K562 (cell line): ENCODE data around the gene ACTR8. TPM values are rescaled to one million over a fixed set of nuclear protein-coding genes. Genes with fewer than 3 reads are reported as not detected.

Source experiments
- ATAC-seq: fragments of 200-7000 bp; cut with Tn5 transposase; 3 replicates; pipeline ENCODE4 v1.9.1; 2020; ENCODE audit warnings: moderate library complexity
- BruUV-seq: library from RNA; stranded (reverse); fragments of 400-500 nt; replicated peaks from 2 replicates; lab custom pipeline; 2021; lab: Mats Ljungman, UMichigan
- CTCF ChIA-PET: fragments of 300-600 bp; formaldehyde crosslinking; extraction: SDS; loops from one replicate; lab custom pipeline; 2021; ENCODE audit warnings: low intra/inter-chr PET ratio; lab: Yijun Ruan, JAX
- POLR2A ChIA-PET: fragments of 300-600, 350-650 bp; sonication (Branson Sonifier 250); formaldehyde crosslinking; extraction: SDS; loops from one replicate; lab custom pipeline; 2021; ENCODE audit warnings: antibody characterized with exemption, inconsistent platforms; lab: Yijun Ruan, JAX
- DNase-seq, 4 experiments: peaks; one replicate each; pipeline versions ENCODE4 v3.0.0 to v3.0.0-alpha.2; 2011 to 2018; ENCODE audit warnings: low spot score in 3 of 4, mixed read lengths in 3 of 4; ENCODE audit errors: extremely low read depth in 1 of 4
- FAIRE-seq: peaks from 2 replicates; lab custom pipeline; 2011; peaks lifted over from hg19 to GRCh38; lab: Jason Lieb, UNC
- H2AFZ ChIP-seq: 2 replicates; pipeline ENCODE4 v1.6.0; 2011; ENCODE audit warnings: low read depth, low read length, control low read depth, inconsistent platforms
- H3K27ac ChIP-seq: fragments of 200-600 bp; 3 replicates; pipeline ENCODE4 v1.8.0; 2011; ENCODE audit warnings: low read depth, mild to moderate bottlenecking, control low read depth, inconsistent platforms, low read length, moderate library complexity, mixed read lengths; ENCODE audit errors: extremely low read depth
- H3K27me3 ChIP-seq, 2 experiments: fragments of 300-600 bp in 1 of 2; 2 replicates in 1 of 2; 3 replicates in 1 of 2; pipeline versions ENCODE4 v1.6.0 to v1.8.0; 2011; ENCODE audit warnings: inconsistent platforms in 2 of 2, low read length in 2 of 2, mild to moderate bottlenecking in 1 of 2, mixed read lengths in 1 of 2, moderate library complexity in 1 of 2; ENCODE audit not compliant: control insufficient read depth in 2 of 2, insufficient read depth in 2 of 2
- H3K36me3 ChIP-seq: fragments of 300-600 bp; 3 replicates; pipeline ENCODE4 v1.8.0; 2011; ENCODE audit warnings: mild to moderate bottlenecking, low read length, inconsistent platforms; ENCODE audit not compliant: control insufficient read depth, insufficient read depth
- H3K4me1 ChIP-seq, 2 experiments: fragments of 200-600 bp in 1 of 2; replicated peaks in 1 of 2; 2 replicates in 1 of 2; 3 replicates in 1 of 2; pipeline versions ENCODE4 v1.5.1 to v1.8.0; 2011; ENCODE audit warnings: inconsistent platforms in 2 of 2, low read length in 2 of 2, mild to moderate bottlenecking in 1 of 2, mixed read lengths in 1 of 2, moderate library complexity in 1 of 2; ENCODE audit not compliant: control insufficient read depth in 2 of 2, insufficient read depth in 2 of 2
- H3K4me2 ChIP-seq: 2 replicates; pipeline ENCODE4 v1.6.1; 2011; ENCODE audit warnings: low read length, control low read depth, inconsistent platforms, mixed read lengths; ENCODE audit not compliant: insufficient read depth
- H3K4me3 ChIP-seq: fragments of 200-600 bp; sonication (generic), shearing (Covaris generic); 2 replicates; pipeline ENCODE4 v1.5.1; 2016; ENCODE audit warnings: control low read depth, inconsistent platforms
- H3K79me2 ChIP-seq: fragments of 200-600 bp; 3 replicates; pipeline ENCODE4 v1.8.0; 2011; ENCODE audit warnings: low read length, inconsistent platforms; ENCODE audit not compliant: control insufficient read depth, insufficient read depth
- H3K9ac ChIP-seq, 2 experiments: 2 replicates each; pipeline versions ENCODE4 v1.6.0 to v1.6.1; 2011; ENCODE audit warnings: low read depth in 2 of 2, low read length in 2 of 2, control low read depth in 1 of 2, inconsistent platforms in 1 of 2, mild to moderate bottlenecking in 1 of 2, mixed read lengths in 1 of 2; ENCODE audit not compliant: insufficient read depth in 1 of 2
- H3K9me1 ChIP-seq: one replicate; pipeline ENCODE4 v1.6.0; 2011; ENCODE audit warnings: inconsistent platforms, mild to moderate bottlenecking, low read length, moderate library complexity; ENCODE audit not compliant: control insufficient read depth, insufficient read depth
- H3K9me3 ChIP-seq: replicated peaks from 2 replicates; pipeline ENCODE4 v1.5.1; 2011; ENCODE audit warnings: low read depth, low read length, inconsistent platforms; ENCODE audit not compliant: control insufficient read depth, insufficient read depth
- H4K20me1 ChIP-seq: replicated peaks from 2 replicates; pipeline ENCODE4 v1.6.1; 2011; ENCODE audit warnings: low read length, inconsistent platforms, mixed read lengths; ENCODE audit not compliant: control insufficient read depth, insufficient read depth
- ELK3 ChIP-seq: fragments of 450-650 bp; formaldehyde crosslinking; IDR thresholded peaks from 2 replicates; pipeline ENCODE4 v1.4.0; 2020; ENCODE audit warnings: mild to moderate bottlenecking
- MAX ChIP-seq: sonication (generic); formaldehyde crosslinking; IDR thresholded peaks from 2 replicates; pipeline ENCODE4 v1.9.0; 2022; ENCODE audit warnings: mild to moderate bottlenecking, missing genetic modification reagents
- NELFE ChIP-seq: IDR thresholded peaks from 2 replicates; pipeline ENCODE4 v1.6.1; 2011; ENCODE audit warnings: mild to moderate bottlenecking; ENCODE audit not compliant: insufficient read depth, insufficient read length
- POLR2G ChIP-seq: fragments of 200-400 bp; formaldehyde crosslinking; IDR thresholded peaks from 2 replicates; pipeline ENCODE4 v1.6.1; 2017; ENCODE audit warnings: low read depth, mild to moderate bottlenecking, antibody characterized with exemption, low read length, moderate library complexity
- TBL1XR1 ChIP-seq, 2 experiments: IDR thresholded peaks; 2 replicates each; pipeline ENCODE4 v1.6.1; 2012; ENCODE audit warnings: improper control_type of control experiment in 2 of 2, low read length in 2 of 2, mild to moderate bottlenecking in 1 of 2
- ZNF184 ChIP-seq: sonication (generic); formaldehyde crosslinking; IDR thresholded peaks from 2 replicates; pipeline ENCODE4 v1.5.0; 2020; ENCODE audit warnings: missing genetic modification reagents
- WGBS: fragments of 100-300 bp; shearing (Covaris generic); methylation state at CpG from one replicate; pipeline ENCODE4 v1.1.6; 2016; ENCODE audit warnings: low coverage, mixed read lengths; ENCODE audit not compliant: insufficient coverage; ENCODE audit errors: missing lambda C conversion rate; 5-methylcytosine and 5-hydroxymethylcytosine counted together
- in situ Hi-C: fragments of 300-500 bp; cut with MboI; formaldehyde crosslinking; loops from 4 replicates; pipeline ENCODE4 v1.15.0; 2018; ENCODE audit warnings: inconsistent platforms, mixed read lengths
- intact Hi-C: fragments of 100-400 bp; cut with micrococcal nuclease; formaldehyde crosslinking; loops from 2 replicates; pipeline ENCODE4 v1.14.2; 2022
- polyA plus RNA-seq, 8 experiments: library from polyadenylated mRNA; depleted of rRNA in 4 of 8; stranded (reverse) in 5 of 8; unstranded in 3 of 8; fragments of >200 nt; fragmentation: Nextera tagmentation in 2 of 8; fragmentation: Illumina TruSeq in 1 of 8; extraction: Ambion mirVana in 2 of 8; extraction: Trizol in 1 of 8; gene quantifications; 2 replicates each; pipeline versions ENCODE4 v1.2.1 to v1.2.3, GENCODE V29; 2011 to 2014; ENCODE audit warnings: inconsistent platforms in 1 of 8, missing spikeins in 1 of 8
- total RNA-seq, 7 experiments: library from RNA; depleted of rRNA in 6 of 7; stranded (reverse); fragments of >200 nt in 6 of 7; fragmentation: Illumina TruSeq in 2 of 7; extraction: Trizol in 2 of 7; gene quantifications; 2 replicates each; pipeline versions ENCODE4 v1.2.1 to v1.2.3, GENCODE V29; 2011 to 2021; ENCODE audit warnings: low replicate concordance in 1 of 7

Gene ACTR8
- total and polyA plus RNA-seq, 9 of the 15 experiments (the other 6 are each of a cell fraction or from before 2014, with no cell fraction given) = 4.8 to 24.2 (median 17.5) TPM

GRCh38 chr3:53830944-53831343, 51.0 kb downstream of the ACTR8 start:
- Histone ChIP-seq H2AFZ (no peak overlapping the region), H3K4me1 (no peaks in the 10 kb centered on the region), H4K20me1 (no peaks in the 10 kb centered on the region), H3K27ac (no peak overlapping the region), H3K4me3 (no peak overlapping the region), H3K79me2 (no peaks in the 10 kb centered on the region), H3K9me3 (no peaks in the 10 kb centered on the region), H3K27me3 (no peaks in the 10 kb centered on the region), H3K9me1 (no peaks in the 10 kb centered on the region), H3K4me2 (no peak overlapping the region), H3K36me3 (no peaks in the 10 kb centered on the region), H3K9ac (no peak overlapping the region)
- ATAC-seq = no peak
- no peak for TF ChIP-seq ELK3
- TF ChIP-seq NELFE = no peak
- no peak for TF ChIP-seq POLR2G
- no peak for TF ChIP-seq TBL1XR1 (IDR thresholded peaks at IDR 0.05; ENCODE audit: low read length in 2 of 2)
- TF ChIP-seq MAX (CRISPR knock-in tag) = no peak
- TF ChIP-seq ZNF184 (CRISPR knock-in tag) = no peak
- in situ Hi-C loops (no loop called here), intact Hi-C loops (no loop called here)
- no peak for DNase-seq
- ChIA-PET POLR2A (no interaction called here), CTCF (no interaction called here)
- BruUV-seq = no TSS peak
- FAIRE-seq = no peak
- 6% methylated on average over 3 of the region's 6 CpGs for WGBS
